Breast epithelium (tissue), 4 donors: Measurements from ENCODE around the gene GABRD. TPM values are rescaled to one million over a fixed set of nuclear protein-coding genes. Genes with fewer than 3 reads are reported as not detected.

Experiments
- DNase-seq, 2 donors: peaks; one replicate each; pipeline ENCODE4 v3.0.0-alpha.2; 2019; ENCODE audit warnings: low spot score in 2 of 2
- H3K27ac ChIP-seq, 2 donors: fragments of 200-600 bp; sonication (generic) in 1 of 2; one replicate each; pipeline ENCODE4 v1.5.1; 2016 to 2019; ENCODE audit warnings: mild to moderate bottlenecking in 1 of 2
- H3K27me3 ChIP-seq, 2 donors: fragments of 200-600 bp; sonication (generic) in 1 of 2; one replicate each; pipeline versions ENCODE4 v1.5.1 to v1.6.0; 2017 to 2019; ENCODE audit warnings: control low read depth in 1 of 2, mild to moderate bottlenecking in 1 of 2
- H3K36me3 ChIP-seq: fragments of 200-600 bp; one replicate; pipeline ENCODE4 v1.5.1; 2019
- H3K4me1 ChIP-seq, 2 donors: fragments of 200-600 bp; sonication (generic); one replicate each; pipeline ENCODE4 v1.5.1; 2016 to 2019; ENCODE audit warnings: control low read depth in 1 of 2
- H3K4me3 ChIP-seq, 3 donors: fragments of 200-600 bp; sonication (generic); 1 replicate in 2 of 3; 2 replicates in 1 of 3; pipeline ENCODE4 v1.5.1; 2016 to 2019; ENCODE audit warnings: mild to moderate bottlenecking in 3 of 3, moderate library complexity in 2 of 3
- H3K9me3 ChIP-seq, 2 donors: fragments of 200-600 bp; sonication (generic) in 1 of 2; one replicate each; pipeline ENCODE4 v1.5.1; 2016 to 2019; ENCODE audit warnings: control low read depth in 1 of 2
- POLR2A ChIP-seq: fragments of 450-650 bp; IDR thresholded peaks from one replicate; pipeline ENCODE4 v1.6.1; 2016; ENCODE audit warnings: antibody characterized with exemption, mild to moderate bottlenecking, moderate library complexity
- POLR2AphosphoS5 ChIP-seq, 3 donors: sonication (generic); formaldehyde crosslinking; IDR thresholded peaks; one replicate each; pipeline ENCODE4 v1.6.1; 2017; ENCODE audit warnings: antibody characterized with exemption in 3 of 3
- intact Hi-C: fragments of 100-400 bp; cut with DNase I; formaldehyde crosslinking; loops from one replicate; pipeline ENCODE4 v1.15.1; 2023; ENCODE audit warnings: low total_unique reads
- total RNA-seq, 3 donors: library from RNA; depleted of rRNA; stranded (reverse); fragments of >200 nt; gene quantifications; one replicate each; pipeline ENCODE4 v1.1.0, GENCODE V29; 2016
- TF ChIP-seq, protein P1 (sequence below), 3 donors: fragments of 450-650 bp; IDR thresholded peaks; one replicate each; pipeline ENCODE4 v1.5.1; 2016 to 2017; ENCODE audit warnings: antibody characterized with exemption in 3 of 3, mild to moderate bottlenecking in 3 of 3, moderate library complexity in 3 of 3

The GABRD gene
- total RNA-seq, 3 donors from 2014 or later = not detected

DNA sequence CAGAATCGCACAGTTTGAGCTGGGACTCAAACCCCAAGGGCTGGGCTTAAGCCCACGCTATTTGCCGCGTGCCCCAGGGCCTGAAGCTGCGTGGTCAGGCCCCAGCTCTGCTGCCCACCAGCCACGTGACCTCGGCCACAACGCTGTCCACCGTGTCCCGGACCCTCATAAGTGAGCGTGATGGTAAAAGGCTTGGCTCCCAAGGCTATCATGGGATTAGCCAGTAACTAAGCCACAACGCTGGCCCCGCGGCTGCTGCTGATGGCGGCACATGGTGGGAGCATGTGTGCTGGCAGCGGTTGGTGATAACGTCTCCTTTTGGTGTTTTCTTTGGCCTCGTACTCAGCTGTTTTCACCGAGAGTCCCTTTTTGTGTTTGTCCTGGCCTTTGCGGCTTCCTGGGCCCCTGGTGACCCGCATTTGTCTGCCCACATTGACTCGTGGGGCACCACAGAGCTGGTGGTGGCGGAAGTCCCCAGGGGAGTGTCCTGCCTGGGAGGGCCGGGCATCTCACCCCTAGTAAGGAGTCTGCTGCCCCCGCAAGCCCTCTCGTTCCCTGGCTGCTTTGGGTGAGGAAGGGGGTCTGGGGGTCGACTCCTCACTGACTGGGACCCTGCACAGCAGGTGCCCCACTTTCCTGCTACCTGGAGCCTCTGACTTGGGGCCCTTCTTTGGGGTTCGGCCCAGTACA lies 60.4 kb downstream of the GABRD start:
- intact Hi-C loops = loop anchor here (1.0 kb wide), 1 partner anchor 36 kb away; no protein-coding TSS in a partner anchor
- DNase-seq = no peak
- H3K4me3 ChIP-seq = no peak overlapping the region
- H3K4me1 ChIP-seq = no peaks in the 10 kb centered on the region
- H3K27me3 ChIP-seq = no peaks in the 10 kb centered on the region
- TF ChIP-seq POLR2A (no peak), POLR2AphosphoS5 (IDR thresholded peaks at IDR 0.05) (no peak)
- TF ChIP-seq, protein P1, sequence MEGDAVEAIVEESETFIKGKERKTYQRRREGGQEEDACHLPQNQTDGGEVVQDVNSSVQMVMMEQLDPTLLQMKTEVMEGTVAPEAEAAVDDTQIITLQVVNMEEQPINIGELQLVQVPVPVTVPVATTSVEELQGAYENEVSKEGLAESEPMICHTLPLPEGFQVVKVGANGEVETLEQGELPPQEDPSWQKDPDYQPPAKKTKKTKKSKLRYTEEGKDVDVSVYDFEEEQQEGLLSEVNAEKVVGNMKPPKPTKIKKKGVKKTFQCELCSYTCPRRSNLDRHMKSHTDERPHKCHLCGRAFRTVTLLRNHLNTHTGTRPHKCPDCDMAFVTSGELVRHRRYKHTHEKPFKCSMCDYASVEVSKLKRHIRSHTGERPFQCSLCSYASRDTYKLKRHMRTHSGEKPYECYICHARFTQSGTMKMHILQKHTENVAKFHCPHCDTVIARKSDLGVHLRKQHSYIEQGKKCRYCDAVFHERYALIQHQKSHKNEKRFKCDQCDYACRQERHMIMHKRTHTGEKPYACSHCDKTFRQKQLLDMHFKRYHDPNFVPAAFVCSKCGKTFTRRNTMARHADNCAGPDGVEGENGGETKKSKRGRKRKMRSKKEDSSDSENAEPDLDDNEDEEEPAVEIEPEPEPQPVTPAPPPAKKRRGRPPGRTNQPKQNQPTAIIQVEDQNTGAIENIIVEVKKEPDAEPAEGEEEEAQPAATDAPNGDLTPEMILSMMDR (IDR thresholded peaks at IDR 0.05) = no peak
- H3K9me3 ChIP-seq = peaks cover 28 to 31% of the 10 kb centered on the region in 2 donors
- no peak overlapping the region for H3K27ac ChIP-seq
- no peaks in the 10 kb centered on the region for H3K36me3 ChIP-seq

DNA sequence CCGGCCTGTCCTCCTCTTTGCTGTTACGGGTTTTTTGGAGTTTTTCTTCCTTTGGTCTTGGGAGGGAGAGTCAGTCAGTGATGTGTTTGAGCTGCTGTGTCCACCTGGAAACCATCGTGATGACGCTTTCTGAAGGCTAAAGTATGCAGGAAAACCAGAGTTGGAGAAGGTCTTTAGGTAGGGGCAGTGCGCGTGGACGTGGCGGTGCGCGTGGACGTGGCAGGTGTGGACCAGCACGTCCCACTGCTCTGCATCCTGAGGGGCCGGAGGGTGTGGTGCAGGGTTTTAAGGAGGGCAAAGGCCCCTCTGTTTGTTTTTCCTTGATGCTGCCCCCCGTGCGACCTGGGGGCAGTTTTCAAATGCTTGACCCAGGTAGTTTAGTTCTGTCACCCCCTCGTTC lies 61.0 kb downstream of the GABRD start:
- no peak for DNase-seq
- Histone ChIP-seq H3K27ac (no peak overlapping the region), H3K27me3 (no peaks in the 10 kb centered on the region), H3K36me3 (no peaks in the 10 kb centered on the region), H3K9me3 (peaks cover 28 to 31% of the 10 kb centered on the region in 2 donors), H3K4me3 (no peak overlapping the region), H3K4me1 (no peaks in the 10 kb centered on the region)
- TF ChIP-seq, protein P1 (IDR thresholded peaks at IDR 0.05) = no peak
- no peak for TF ChIP-seq POLR2A
- TF ChIP-seq POLR2AphosphoS5 (IDR thresholded peaks at IDR 0.05) = no peak
- intact Hi-C loops = no loop called here

Other genes starting within 250 kb of the GABRD start
- 10 to 100 TPM; 71.1 to 89.1 (median 87.4) TPM for gene NADK, start 240.9 kb upstream of the GABRD start, total RNA-seq
- gene GNB1, start 128.3 kb upstream of the GABRD start, total RNA-seq = 100 to 1,000 TPM; 108 to 138 (median 123) TPM
- 1 to 10 TPM in 1 of 3 donors, under 1 TPM in 1, not detected in 1; 0.33 to 1.2 TPM for gene CALML6, start 104.1 kb upstream of the GABRD start, total RNA-seq
- 1 to 10 TPM in 2 of 3 donors, not detected in 1; 1.6 to 2.9 TPM for gene TMEM52, start 100.1 kb upstream of the GABRD start, total RNA-seq
- under 1 TPM in 2 of 3 donors, not detected in 1; 0.29 to 0.98 TPM for gene CFAP74, start 15.6 kb upstream of the GABRD start, total RNA-seq
- gene PRKCZ, start 31.1 kb downstream of the GABRD start, total RNA-seq = 10 to 100 TPM in 2 of 3 donors, under 1 TPM in 1; 0.64 to 17.9 (median 12.5) TPM
- 10 to 100 TPM; 28.6 to 33.1 (median 29.9) TPM for gene FAAP20, start 175.4 kb downstream of the GABRD start, total RNA-seq
- gene SKI, start 209.0 kb downstream of the GABRD start, total RNA-seq = 10 to 100 TPM; 22.1 to 33.8 (median 26.7) TPM